GM23248 (cell line): ENCODE results near the gene ALOX15. TPM values are rescaled to one million over a fixed set of nuclear protein-coding genes. Genes with fewer than 3 reads are reported as not detected.

ENCODE experiments used
- DNase-seq: peaks from one replicate; pipeline ENCODE4 v3.0.0-alpha.2; 2015
- H2AFZ ChIP-seq: fragments of 200-600 bp; sonication (generic); 2 replicates; pipeline ENCODE4 v1.6.1; 2016; ENCODE audit warnings: antibody characterized with exemption
- H3F3A ChIP-seq: fragments of 200-600 bp; sonication (generic); 2 replicates; pipeline ENCODE4 v1.6.1; 2016; ENCODE audit warnings: mild to moderate bottlenecking, antibody characterized with exemption, mixed run types; ENCODE audit not compliant: insufficient read depth
- H3K27ac ChIP-seq: fragments of 200-600 bp; sonication (generic); 2 replicates; pipeline ENCODE4 v1.5.1; 2016; ENCODE audit warnings: mild to moderate bottlenecking
- H3K27me3 ChIP-seq: fragments of 200-600 bp; sonication (generic); replicated peaks from 2 replicates; pipeline ENCODE4 v1.6.1; 2016; ENCODE audit warnings: mild to moderate bottlenecking; ENCODE audit not compliant: insufficient read depth
- H3K36me3 ChIP-seq: fragments of 200-600 bp; sonication (generic); 2 replicates; pipeline ENCODE4 v1.6.1; 2016; ENCODE audit warnings: low read depth, mild to moderate bottlenecking
- H3K4me1 ChIP-seq: fragments of 200-600 bp; sonication (generic); 2 replicates; pipeline ENCODE4 v1.6.1; 2016; ENCODE audit warnings: mild to moderate bottlenecking; ENCODE audit not compliant: insufficient read depth
- H3K4me2 ChIP-seq: fragments of 200-600 bp; sonication (generic); one replicate; pipeline ENCODE4 v1.6.1; 2016; ENCODE audit warnings: mild to moderate bottlenecking; ENCODE audit not compliant: unreplicated experiment
- H3K4me3 ChIP-seq: fragments of 200-600 bp; sonication (generic); 2 replicates; pipeline ENCODE4 v1.5.1; 2016; ENCODE audit warnings: mild to moderate bottlenecking
- H3K79me2 ChIP-seq: fragments of 200-600 bp; sonication (generic); 2 replicates; pipeline ENCODE4 v1.6.1; 2016; ENCODE audit warnings: mild to moderate bottlenecking; ENCODE audit not compliant: insufficient read depth
- H3K9ac ChIP-seq: fragments of 200-600 bp; sonication (generic); 2 replicates; pipeline ENCODE4 v1.6.1; 2016; ENCODE audit warnings: mild to moderate bottlenecking
- H3K9me2 ChIP-seq: fragments of 200-600 bp; sonication (generic); 2 replicates; pipeline ENCODE4 v1.6.1; 2016; ENCODE audit warnings: mixed run types, mild to moderate bottlenecking, moderate library complexity; ENCODE audit not compliant: insufficient read depth
- H3K9me3 ChIP-seq: fragments of 200-600 bp; sonication (generic); one replicate; pipeline ENCODE4 v1.6.1; 2017; ENCODE audit warnings: low read depth
- H4K20me1 ChIP-seq: fragments of 200-600 bp; sonication (generic); 2 replicates; pipeline ENCODE4 v1.6.0; 2016; ENCODE audit not compliant: insufficient read depth
- EZH2 ChIP-seq: fragments of 200-600 bp; sonication (generic); IDR thresholded peaks from 2 replicates; pipeline ENCODE4 v1.6.1; 2018; ENCODE audit warnings: antibody characterized with exemption, mild to moderate bottlenecking; ENCODE audit not compliant: insufficient read depth, poor library complexity, severe bottlenecking
- EZH2phosphoT487 ChIP-seq: fragments of 200-600 bp; sonication (generic); IDR thresholded peaks from 2 replicates; pipeline ENCODE4 v1.6.1; 2018; ENCODE audit warnings: antibody characterized with exemption, moderate library complexity, mild to moderate bottlenecking, low read depth; ENCODE audit not compliant: insufficient read depth
- WGBS, 2 experiments: methylation state at CpG; one replicate each; pipeline ENCODE4 v1.1.6; 2015 to 2017; ENCODE audit warnings: low lambda C conversion rate in 2 of 2, low coverage in 1 of 2; ENCODE audit errors: missing lambda C conversion rate in 2 of 2; 5-methylcytosine and 5-hydroxymethylcytosine counted together
- in situ Hi-C: fragments of 300-500 bp; cut with MboI; formaldehyde crosslinking; loops from 2 replicates; pipeline ENCODE4 v1.15.0; 2020
- polyA plus RNA-seq: library from polyadenylated mRNA; unstranded; fragments of >200 nt; fragmentation: Nextera tagmentation; extraction: Ambion mirVana; gene quantifications from 2 replicates; pipeline ENCODE4 v1.2.1, GENCODE V29; 2016
- total RNA-seq: library from RNA; depleted of rRNA; stranded (reverse); fragments of >200 nt; shearing (Covaris generic); gene quantifications from 2 replicates; pipeline ENCODE4 v1.2.3, GENCODE V29; 2014

The ALOX15 gene
- total and polyA plus RNA-seq, 2 experiments from 2014 or later = not detected

DNA sequence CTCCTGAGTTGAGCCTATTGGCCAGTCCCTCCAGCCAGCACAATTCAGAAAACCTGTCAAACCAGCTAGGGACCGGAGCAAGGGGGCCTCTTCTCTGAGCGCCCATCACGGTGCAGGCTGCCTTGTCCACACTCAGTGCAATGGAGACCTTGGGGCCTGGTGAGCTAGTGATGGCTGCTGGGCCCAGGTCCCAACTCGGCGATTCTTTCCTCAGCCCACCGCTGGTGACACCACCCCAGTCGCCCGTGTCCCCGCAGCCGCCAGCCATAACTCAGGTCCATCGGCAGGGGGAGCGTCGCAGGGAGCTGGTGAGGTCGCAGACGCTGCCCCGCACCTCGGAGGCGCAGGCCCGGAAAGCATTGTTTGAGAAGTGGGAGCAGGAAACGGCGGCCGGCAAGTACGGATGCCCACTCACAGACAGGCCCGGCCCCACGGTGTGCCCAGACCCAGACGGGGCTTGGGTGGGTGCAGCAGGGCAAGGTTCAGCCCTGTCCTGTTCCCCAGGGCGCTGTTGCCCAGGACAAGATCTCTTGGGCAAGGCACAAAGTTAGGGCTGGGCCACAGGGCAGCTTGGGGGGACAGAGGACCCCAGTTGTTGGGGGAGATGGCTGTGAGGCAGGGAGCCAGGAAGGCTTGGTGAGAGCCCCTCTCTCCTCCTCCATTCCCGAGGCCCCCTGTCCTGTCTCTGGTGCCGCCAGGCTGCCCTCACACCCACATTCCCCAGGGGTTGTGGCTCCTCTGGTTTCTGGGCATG lies 46.4 kb downstream of the ALOX15 start:
- H3K27me3 ChIP-seq = peaks cover 30% of the 10 kb centered on the region
- 83 to 85% methylated on average over 24 to 29 of the region's 29 CpGs for WGBS, 2 experiments
- no peak overlapping the region for H2AFZ ChIP-seq
- H3K36me3 ChIP-seq = no peaks in the 10 kb centered on the region
- no peak overlapping the region for H3K4me2 ChIP-seq
- in situ Hi-C loops = no loop called here
- no peaks in the 10 kb centered on the region for H3F3A ChIP-seq
- TF ChIP-seq EZH2 = no peak
- no peak for TF ChIP-seq EZH2phosphoT487
- no peaks in the 10 kb centered on the region for H3K4me1 ChIP-seq
- DNase-seq = no peak
- H3K9me2 ChIP-seq = no peaks in the 10 kb centered on the region
- H3K9ac ChIP-seq = no peak overlapping the region
- no peaks in the 10 kb centered on the region for H4K20me1 ChIP-seq
- no peaks in the 10 kb centered on the region for H3K9me3 ChIP-seq
- H3K79me2 ChIP-seq = no peaks in the 10 kb centered on the region
- no peak overlapping the region for H3K27ac ChIP-seq
- no peak overlapping the region for H3K4me3 ChIP-seq

- Histone ChIP-seq H3K79me2 (no peaks in the 10 kb centered on the region), H3K27me3 (peaks cover 24% of the 10 kb centered on the region), H3K9me2 (no peaks in the 10 kb centered on the region)
Measured at GRCh38 chr17:4594406-4594805, 47.1 kb downstream of the ALOX15 start.

GRCh38 chr17:4593021-4593421 lies 48.5 kb downstream of the ALOX15 start:
- Histone ChIP-seq H3K4me2 (no peak overlapping the region), H3K9ac (no peak overlapping the region), H3K27me3 (peaks cover 10% of the 10 kb centered on the region), H4K20me1 (no peaks in the 10 kb centered on the region), H3K4me3 (no peak overlapping the region), H2AFZ (no peak overlapping the region), H3K9me3 (no peaks in the 10 kb centered on the region), H3K9me2 (no peaks in the 10 kb centered on the region), H3K36me3 (no peaks in the 10 kb centered on the region), H3K79me2 (no peaks in the 10 kb centered on the region), H3K27ac (no peak overlapping the region), H3K4me1 (no peaks in the 10 kb centered on the region), H3F3A (no peaks in the 10 kb centered on the region)
- DNase-seq = no peak
- TF ChIP-seq EZH2phosphoT487 (no peak), EZH2 (no peak)
- in situ Hi-C loops = no loop called here
- WGBS, 2 experiments = 69 to 70% methylated on average over 14 of the region's 14 CpGs

More at GRCh38 chr17:4594406-4594805, 47.1 kb downstream of the ALOX15 start:
- Histone ChIP-seq H3K4me3 (no peak overlapping the region), H3F3A (no peaks in the 10 kb centered on the region), H3K4me2 (no peak overlapping the region), H3K4me1 (no peaks in the 10 kb centered on the region), H3K36me3 (no peaks in the 10 kb centered on the region), H4K20me1 (no peaks in the 10 kb centered on the region), H3K27ac (no peak overlapping the region), H2AFZ (no peak overlapping the region), H3K9ac (no peak overlapping the region), H3K9me3 (no peaks in the 10 kb centered on the region)
- in situ Hi-C loops = no loop called here
- TF ChIP-seq EZH2 = no peak
- TF ChIP-seq EZH2phosphoT487 = no peak
- 78 to 85% methylated on average over 7 of the region's 7 CpGs for WGBS, 2 experiments
- DNase-seq = no peak

- no peaks in the 10 kb centered on the region for H3K36me3 ChIP-seq
- no peaks in the 10 kb centered on the region for H3K9me3 ChIP-seq
- no peaks in the 10 kb centered on the region for H3K79me2 ChIP-seq
- no peak overlapping the region for H3K4me3 ChIP-seq
- TF ChIP-seq EZH2phosphoT487 = no peak
- no peak for TF ChIP-seq EZH2
- H3K9ac ChIP-seq = no peak overlapping the region
- H2AFZ ChIP-seq = no peak overlapping the region
- WGBS, 2 experiments = 58 to 61% methylated on average over 9 to 11 of the region's 11 CpGs
- in situ Hi-C loops = no loop called here
- H3K27ac ChIP-seq = no peak overlapping the region
- no peak for DNase-seq
- H3K9me2 ChIP-seq = no peaks in the 10 kb centered on the region
- no peak overlapping the region for H3K4me2 ChIP-seq
- H3F3A ChIP-seq = no peaks in the 10 kb centered on the region
- peaks cover 7% of the 10 kb centered on the region; the same call in 1 of the 2 replicates for H3K27me3 ChIP-seq
- no peaks in the 10 kb centered on the region for H4K20me1 ChIP-seq
- no peaks in the 10 kb centered on the region for H3K4me1 ChIP-seq
Measured at GRCh38 chr17:4592240-4593005, 49.1 kb downstream of the ALOX15 start.
